Endothelial cell of umbilical vein (primary cell): Measurements from ENCODE around the gene ZRANB2. TPM values are rescaled to one million over a fixed set of nuclear protein-coding genes. Genes with fewer than 3 reads are reported as not detected.

Source experiments
- BruUV-seq: library from RNA; stranded (reverse); fragments of 400-500 nt; replicated peaks from 2 replicates; lab custom pipeline; 2021; lab: Mats Ljungman, UMichigan
- CTCF ChIA-PET: fragments of 300-600, 350-600 bp; sonication (Branson Sonifier 250); formaldehyde crosslinking; loops from one replicate; lab custom pipeline; 2021; ENCODE audit warnings: antibody characterized with exemption, inconsistent platforms; lab: Charles Lee
- POLR2A ChIA-PET: fragments of 300-600, 350-600 bp; sonication (Branson Sonifier 250); formaldehyde crosslinking; loops from one replicate; lab custom pipeline; 2021; ENCODE audit warnings: antibody characterized with exemption, inconsistent platforms; lab: Charles Lee
- DNase-seq: peaks from one replicate; pipeline ENCODE4 v3.0.0-alpha.2; 2011; ENCODE audit warnings: low read depth, low spot score
- FAIRE-seq: peaks from 2 replicates; lab custom pipeline; 2011; peaks lifted over from hg19 to GRCh38; lab: Jason Lieb, UNC
- H2AFZ ChIP-seq: 2 replicates; pipeline ENCODE4 v1.6.0; 2012; ENCODE audit warnings: low read depth, low read length, control low read depth, inconsistent platforms
- H3K27ac ChIP-seq: 2 replicates; pipeline ENCODE4 v1.5.1; 2011; ENCODE audit warnings: low read depth, mild to moderate bottlenecking, control low read depth, low read length, moderate library complexity; ENCODE audit not compliant: insufficient read depth
- H3K27me3 ChIP-seq, 2 experiments: 2 replicates each; pipeline versions ENCODE4 v1.6.0 to v1.6.1; 2011; ENCODE audit warnings: low read length in 2 of 2, mixed read lengths in 1 of 2; ENCODE audit not compliant: control insufficient read depth in 2 of 2, insufficient read depth in 2 of 2
- H3K36me3 ChIP-seq, 2 experiments: 2 replicates in 1 of 2; 3 replicates in 1 of 2; pipeline ENCODE4 v1.5.1; 2011; ENCODE audit warnings: low read length in 2 of 2, mild to moderate bottlenecking in 1 of 2, moderate library complexity in 1 of 2; ENCODE audit not compliant: control insufficient read depth in 2 of 2, insufficient read depth in 2 of 2; ENCODE audit errors: extremely low read depth in 1 of 2
- H3K4me1 ChIP-seq: 3 replicates; pipeline ENCODE4 v1.5.1; 2011; ENCODE audit warnings: mild to moderate bottlenecking, low read length; ENCODE audit not compliant: control insufficient read depth, insufficient read depth; ENCODE audit errors: extremely low read depth
- H3K4me2 ChIP-seq: 2 replicates; pipeline ENCODE4 v1.6.1; 2011; ENCODE audit warnings: low read length, control low read depth, mixed read lengths; ENCODE audit not compliant: insufficient read depth
- H3K4me3 ChIP-seq, 3 experiments: fragments of 200-600 bp in 1 of 3; sonication (generic), shearing (Covaris generic) in 1 of 3; replicated peaks in 1 of 3; 2 replicates each; pipeline ENCODE4 v1.5.1; 2011 to 2016; ENCODE audit warnings: control low read depth in 3 of 3, low read length in 3 of 3, mild to moderate bottlenecking in 2 of 3, inconsistent platforms in 1 of 3, low read depth in 1 of 3, moderate library complexity in 1 of 3; ENCODE audit not compliant: insufficient read depth in 1 of 3
- H3K79me2 ChIP-seq: 2 replicates; pipeline ENCODE4 v1.6.0; 2012; ENCODE audit warnings: low read length, inconsistent platforms; ENCODE audit not compliant: control insufficient read depth, insufficient read depth
- H3K9ac ChIP-seq: replicated peaks from 2 replicates; pipeline ENCODE3; 2011; ENCODE audit warnings: low read length, control low read depth; ENCODE audit not compliant: insufficient read depth; ENCODE audit errors: extremely low read depth
- H3K9me1 ChIP-seq: replicated peaks from 3 replicates; pipeline ENCODE4 v1.6.0; 2011; ENCODE audit warnings: mild to moderate bottlenecking, low read length; ENCODE audit not compliant: control insufficient read depth, insufficient read depth; ENCODE audit errors: extremely low read depth
- H3K9me3 ChIP-seq: replicated peaks from 2 replicates; pipeline ENCODE4 v1.5.1; 2012; ENCODE audit warnings: low read length, inconsistent platforms; ENCODE audit not compliant: control insufficient read depth, insufficient read depth
- H4K20me1 ChIP-seq: replicated peaks from 2 replicates; pipeline ENCODE3; 2011; ENCODE audit warnings: mild to moderate bottlenecking, low read length; ENCODE audit not compliant: control insufficient read depth, insufficient read depth; ENCODE audit errors: extremely low read depth
- CTCF ChIP-seq, 2 donors: IDR thresholded peaks; 1 replicate in 1 of 2; 2 replicates in 1 of 2; pipeline ENCODE4 v1.5.1; 2011; ENCODE audit warnings: low read length in 2 of 2, mild to moderate bottlenecking in 2 of 2, moderate library complexity in 2 of 2, control low read depth in 1 of 2, inconsistent platforms in 1 of 2, low read depth in 1 of 2; ENCODE audit not compliant: insufficient read depth in 1 of 2; ENCODE audit errors: extremely low read depth in 1 of 2
- EZH2 ChIP-seq: IDR thresholded peaks from 2 replicates; pipeline ENCODE4 v1.6.1; 2012; ENCODE audit warnings: borderline replicate concordance, low read depth, mild to moderate bottlenecking, moderate library complexity, low read length, inconsistent platforms; ENCODE audit not compliant: severe bottlenecking
- FOS ChIP-seq: IDR thresholded peaks from 2 replicates; pipeline ENCODE4 v1.6.1; 2011; ENCODE audit warnings: mild to moderate bottlenecking, low read length, moderate library complexity, borderline replicate concordance; ENCODE audit not compliant: insufficient read depth
- GATA2 ChIP-seq: IDR thresholded peaks from 2 replicates; pipeline ENCODE4 v1.7.0; 2011; ENCODE audit warnings: low read depth, mild to moderate bottlenecking, moderate library complexity, mixed read lengths, low read length; ENCODE audit not compliant: insufficient read length, insufficient read depth
- JUN ChIP-seq: IDR thresholded peaks from 2 replicates; pipeline ENCODE4 v1.6.1; 2011; ENCODE audit warnings: borderline replicate concordance, low read depth; ENCODE audit not compliant: insufficient read length, insufficient read depth
- MAX ChIP-seq: IDR thresholded peaks from 2 replicates; pipeline ENCODE4 v1.6.1; 2011; ENCODE audit not compliant: insufficient read depth, insufficient read length
- MYC ChIP-seq: IDR thresholded peaks from one replicate; pipeline ENCODE4 v1.6.1; 2011; ENCODE audit warnings: mild to moderate bottlenecking, low read depth, low read length
- POLR2A ChIP-seq: IDR thresholded peaks from 2 replicates; pipeline ENCODE4 v1.6.1; 2012; ENCODE audit warnings: low read depth, mild to moderate bottlenecking, control low read depth, low read length
- POLR2AphosphoS5 ChIP-seq: IDR thresholded peaks from 2 replicates; pipeline ENCODE4 v1.6.1; 2012; ENCODE audit warnings: low read depth, mild to moderate bottlenecking, control low read depth, low read length, moderate library complexity; ENCODE audit not compliant: insufficient read depth
- dilution Hi-C: fragments of 300-500 bp; cut with MboI; formaldehyde crosslinking; loops from one replicate; pipeline ENCODE4 v1.15.0; 2019; ENCODE audit warnings: low sequenced_read_pairs; ENCODE audit not compliant: extremely low pct_ligation_motif_present
- intact Hi-C: fragments of 100-400 bp; cut with micrococcal nuclease; formaldehyde crosslinking; loops from one replicate; pipeline ENCODE4 v1.10.0; 2022
- polyA plus RNA-seq, 4 experiments: library from polyadenylated mRNA; depleted of rRNA in 3 of 4; stranded (reverse) in 3 of 4; unstranded in 1 of 4; fragments of >200 nt; gene quantifications; 2 replicates each; pipeline versions ENCODE4 v1.2.1 to v1.2.3, GENCODE V29; 2011 to 2012; ENCODE audit warnings: missing spikeins in 1 of 4
- total RNA-seq: library from RNA; stranded (reverse); gene quantifications from 2 replicates; pipeline ENCODE4 v1.2.3, GENCODE V29; 2021

Gene ZRANB2
- total and polyA plus RNA-seq, 2 donors (not counting 3 experiments of a cell fraction or from before 2014, with no cell fraction given), result 23.6 to 84.1 TPM

GRCh38 chr1:71038942-71039341 lies 41.9 kb downstream of the ZRANB2 start:
- CTCF ChIA-PET, result interaction anchor here (1.6 kb wide), 1 partner anchor 11 kb away, joined by 6 read pairs; no protein-coding TSS in a partner anchor

More at GRCh38 chr1:71038942-71039341, 41.9 kb downstream of the ZRANB2 start:
- no peak for DNase-seq
- POLR2A ChIA-PET, result no interaction called here
- H3K4me2 ChIP-seq, result no peak overlapping the region
- no peaks in the 10 kb centered on the region for H3K9me3 ChIP-seq
- peaks cover 7 to 14% of the 10 kb centered on the region in 2 experiments for H3K27me3 ChIP-seq
- no peak overlapping the region for H3K27ac ChIP-seq
- no TSS peak for BruUV-seq
- TF ChIP-seq POLR2A (no peak), MYC (no peak), JUN (no peak), MAX (no peak), EZH2 (no peak), CTCF (IDR thresholded peaks at IDR 0.05; ENCODE audit: extremely low read depth in 1 of 2, insufficient read depth in 1 of 2, low read depth in 1 of 2, low read length in 2 of 2) (no peak), POLR2AphosphoS5 (no peak), FOS (no peak), GATA2 (no peak)
- dilution Hi-C loops, result no loop called here
- H4K20me1 ChIP-seq, result no peaks in the 10 kb centered on the region
- H3K4me3 ChIP-seq, result no peak overlapping the region
- H2AFZ ChIP-seq, result no peak overlapping the region
- H3K4me1 ChIP-seq, result no peaks in the 10 kb centered on the region
- intact Hi-C loops, result no loop called here
- no peaks in the 10 kb centered on the region for H3K9me1 ChIP-seq
- H3K9ac ChIP-seq, result no peak overlapping the region
- no peaks in the 10 kb centered on the region for H3K36me3 ChIP-seq
- H3K79me2 ChIP-seq, result no peaks in the 10 kb centered on the region
- no peak for FAIRE-seq
